SU-DHL-6 (cell line): Measurements from ENCODE around the gene EFEMP1.

ENCODE experiments used
- H2AFZ ChIP-seq: fragments of 200-600 bp; sonication (generic); 2 replicates; pipeline ENCODE4 v1.6.1; 2014; ENCODE audit warnings: low read depth, mild to moderate bottlenecking, moderate library complexity, mixed read lengths, antibody characterized with exemption, low read length; ENCODE audit not compliant: severe bottlenecking
- H3F3A ChIP-seq: fragments of 200-600 bp; shearing (Covaris generic); 2 replicates; pipeline ENCODE4 v1.6.0; 2016; ENCODE audit warnings: antibody characterized with exemption, mild to moderate bottlenecking; ENCODE audit not compliant: insufficient read depth
- H3K27ac ChIP-seq: fragments of 200-600 bp; sonication (generic); 2 replicates; pipeline ENCODE4 v1.5.1; 2016; ENCODE audit warnings: low read depth, mild to moderate bottlenecking, low read length, moderate library complexity, mixed read lengths
- H3K27me3 ChIP-seq: fragments of 200-600 bp; sonication (generic), shearing (Covaris generic); 2 replicates; pipeline ENCODE4 v1.6.0; 2014; ENCODE audit warnings: mild to moderate bottlenecking, low read length
- H3K36me3 ChIP-seq: fragments of 200-600 bp; sonication (generic); 2 replicates; pipeline ENCODE4 v1.6.1; 2014; ENCODE audit warnings: mild to moderate bottlenecking, low read length, mixed read lengths
- H3K4me2 ChIP-seq: fragments of 300-600, 200-600 bp; shearing (Covaris generic), sonication (generic); 2 replicates; pipeline ENCODE4 v1.6.0; 2014; ENCODE audit warnings: low read length, low read depth, mild to moderate bottlenecking; ENCODE audit not compliant: poor library complexity, severe bottlenecking
- H3K4me3 ChIP-seq: fragments of 200-600 bp; sonication (generic); 2 replicates; pipeline ENCODE4 v1.5.1; 2014; ENCODE audit warnings: antibody characterized with exemption, low read length, mild to moderate bottlenecking, mixed read lengths; ENCODE audit not compliant: insufficient read depth, poor library complexity, severe bottlenecking
- H3K79me2 ChIP-seq: fragments of 200-600 bp; sonication (generic); 2 replicates; pipeline ENCODE4 v1.6.1; 2014; ENCODE audit warnings: mild to moderate bottlenecking, low read length, moderate library complexity; ENCODE audit not compliant: insufficient read depth
- H3K9ac ChIP-seq: fragments of 200-600 bp; sonication (generic); 2 replicates; pipeline ENCODE4 v1.7.0; 2014; ENCODE audit warnings: mild to moderate bottlenecking, low read length
- H3K9me2 ChIP-seq: fragments of 200-600 bp; sonication (generic); replicated peaks from 2 replicates; pipeline ENCODE4 v1.6.1; 2014; ENCODE audit warnings: low read length; ENCODE audit not compliant: insufficient read depth
- H3K9me3 ChIP-seq: fragments of 200-600 bp; sonication (generic); 2 replicates; pipeline ENCODE4 v1.6.1; 2014; ENCODE audit warnings: low read length, mixed read lengths; ENCODE audit not compliant: insufficient read depth
- H4K20me1 ChIP-seq: fragments of 200-600 bp; sonication (generic); 2 replicates; pipeline ENCODE4 v1.6.1; 2014; ENCODE audit warnings: low read depth, mild to moderate bottlenecking, antibody characterized with exemption, low read length, moderate library complexity, mixed read lengths
- CTCF ChIP-seq: fragments of 200-600 bp; sonication (generic); IDR thresholded peaks from one replicate; pipeline ENCODE4 v1.5.1; 2017; ENCODE audit warnings: antibody characterized with exemption, mild to moderate bottlenecking, low read length, moderate library complexity; ENCODE audit not compliant: insufficient read depth, poor library complexity, severe bottlenecking
- EZH2phosphoT487 ChIP-seq: fragments of 200-600 bp; sonication (generic), shearing (Covaris generic); conservative IDR thresholded peaks from 2 replicates; pipeline ENCODE4 v1.6.1; 2018; ENCODE audit warnings: mild to moderate bottlenecking, antibody characterized with exemption, low read length, moderate library complexity, mixed read lengths

EFEMP1 gene

GRCh38 chr2:55926974-55927373, 3.4 kb upstream of the EFEMP1 start:
- H3F3A ChIP-seq = no peaks in the 10 kb centered on the region
- H2AFZ ChIP-seq = no peak overlapping the region
- H4K20me1 ChIP-seq = no peaks in the 10 kb centered on the region
- H3K4me3 ChIP-seq = no peak overlapping the region
- TF ChIP-seq EZH2phosphoT487 (no peak), CTCF (no peak)
- H3K9me3 ChIP-seq = no peaks in the 10 kb centered on the region
- no peak overlapping the region for H3K9ac ChIP-seq
- H3K79me2 ChIP-seq = no peaks in the 10 kb centered on the region
- H3K4me2 ChIP-seq = no peak overlapping the region
- no peaks in the 10 kb centered on the region for H3K9me2 ChIP-seq
- H3K36me3 ChIP-seq = no peaks in the 10 kb centered on the region
- H3K27ac ChIP-seq = no peak overlapping the region
- H3K27me3 ChIP-seq = no peaks in the 10 kb centered on the region

GRCh38 chr2:55926246-55926645, 2.7 kb upstream of the EFEMP1 start:
- TF ChIP-seq EZH2phosphoT487 (no peak), CTCF (no peak)
- no peaks in the 10 kb centered on the region for H3K36me3 ChIP-seq
- H3K9ac ChIP-seq = no peak overlapping the region
- H3K9me2 ChIP-seq = no peaks in the 10 kb centered on the region
- no peaks in the 10 kb centered on the region for H3K79me2 ChIP-seq
- H3K27me3 ChIP-seq = no peaks in the 10 kb centered on the region
- H3K9me3 ChIP-seq = no peaks in the 10 kb centered on the region
- no peak overlapping the region for H3K27ac ChIP-seq
- no peak overlapping the region for H3K4me3 ChIP-seq
- H3F3A ChIP-seq = no peaks in the 10 kb centered on the region
- H4K20me1 ChIP-seq = no peaks in the 10 kb centered on the region
- H3K4me2 ChIP-seq = no peak overlapping the region
- no peak overlapping the region for H2AFZ ChIP-seq

- Histone ChIP-seq H3F3A (no peaks in the 10 kb centered on the region), H3K4me2 (no peak overlapping the region), H3K9me2 (no peaks in the 10 kb centered on the region), H3K9me3 (no peaks in the 10 kb centered on the region), H3K36me3 (no peaks in the 10 kb centered on the region), H2AFZ (no peak overlapping the region), H4K20me1 (no peaks in the 10 kb centered on the region), H3K27ac (no peak overlapping the region), H3K4me3 (no peak overlapping the region), H3K79me2 (no peaks in the 10 kb centered on the region), H3K9ac (no peak overlapping the region), H3K27me3 (no peaks in the 10 kb centered on the region)
- no peak for TF ChIP-seq CTCF
- TF ChIP-seq EZH2phosphoT487 = no peak
Measured at GRCh38 chr2:55923982-55924321, 370 bp upstream of the EFEMP1 start.

GRCh38 chr2:55922291-55922907, 1.2 kb downstream of the EFEMP1 start:
- Histone ChIP-seq H3K36me3 (no peaks in the 10 kb centered on the region), H3F3A (no peaks in the 10 kb centered on the region), H2AFZ (no peak overlapping the region), H3K9me2 (no peaks in the 10 kb centered on the region), H4K20me1 (no peaks in the 10 kb centered on the region), H3K9me3 (no peaks in the 10 kb centered on the region), H3K4me2 (no peak overlapping the region), H3K79me2 (no peaks in the 10 kb centered on the region), H3K27ac (no peak overlapping the region), H3K27me3 (no peaks in the 10 kb centered on the region), H3K9ac (no peak overlapping the region), H3K4me3 (no peak overlapping the region)
- no peak for TF ChIP-seq EZH2phosphoT487
- TF ChIP-seq CTCF = no peak
